Epithelial cell of proximal tubule (primary cell): Measurements from ENCODE around the gene VGLL4. TPM values are rescaled to one million over a fixed set of nuclear protein-coding genes. Genes with fewer than 3 reads are reported as not detected.

Experiments
- DNase-seq: peaks from one replicate; pipeline ENCODE4 v3.0.0-alpha.2; 2011; ENCODE audit warnings: low read depth
- H3K4me3 ChIP-seq: 2 replicates; pipeline ENCODE4 v1.5.1; 2011; ENCODE audit warnings: low read depth, mild to moderate bottlenecking, low read length
- total RNA-seq: library from RNA; depleted of rRNA; stranded (reverse); fragments of >200 nt; gene quantifications from 2 replicates; pipeline ENCODE4 v1.2.3, GENCODE V29; 2015
- TF ChIP-seq, protein P1 (sequence below): conservative IDR thresholded peaks from 2 replicates; pipeline ENCODE4 v1.5.1; 2012; ENCODE audit warnings: low read depth, mild to moderate bottlenecking, low read length

VGLL4 gene
- total RNA-seq, 1 donor from 2014 or later: 52.4 TPM

GRCh38 chr3:11563865-11564185 is 79.9 kb downstream of the VGLL4 start:
- TF ChIP-seq, protein P1, sequence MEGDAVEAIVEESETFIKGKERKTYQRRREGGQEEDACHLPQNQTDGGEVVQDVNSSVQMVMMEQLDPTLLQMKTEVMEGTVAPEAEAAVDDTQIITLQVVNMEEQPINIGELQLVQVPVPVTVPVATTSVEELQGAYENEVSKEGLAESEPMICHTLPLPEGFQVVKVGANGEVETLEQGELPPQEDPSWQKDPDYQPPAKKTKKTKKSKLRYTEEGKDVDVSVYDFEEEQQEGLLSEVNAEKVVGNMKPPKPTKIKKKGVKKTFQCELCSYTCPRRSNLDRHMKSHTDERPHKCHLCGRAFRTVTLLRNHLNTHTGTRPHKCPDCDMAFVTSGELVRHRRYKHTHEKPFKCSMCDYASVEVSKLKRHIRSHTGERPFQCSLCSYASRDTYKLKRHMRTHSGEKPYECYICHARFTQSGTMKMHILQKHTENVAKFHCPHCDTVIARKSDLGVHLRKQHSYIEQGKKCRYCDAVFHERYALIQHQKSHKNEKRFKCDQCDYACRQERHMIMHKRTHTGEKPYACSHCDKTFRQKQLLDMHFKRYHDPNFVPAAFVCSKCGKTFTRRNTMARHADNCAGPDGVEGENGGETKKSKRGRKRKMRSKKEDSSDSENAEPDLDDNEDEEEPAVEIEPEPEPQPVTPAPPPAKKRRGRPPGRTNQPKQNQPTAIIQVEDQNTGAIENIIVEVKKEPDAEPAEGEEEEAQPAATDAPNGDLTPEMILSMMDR: no peak
- DNase-seq: no peak

GRCh38 chr3:11563159-11563864 is 80.4 kb downstream of the VGLL4 start:
- no peak overlapping the region for H3K4me3 ChIP-seq
- no peak for DNase-seq
- TF ChIP-seq, protein P1: no peak

More at GRCh38 chr3:11563865-11564185, 79.9 kb downstream of the VGLL4 start:
- H3K4me3 ChIP-seq: no peak overlapping the region

- TF ChIP-seq, protein P1: no peak
- H3K4me3 ChIP-seq: no peak overlapping the region
- no peak for DNase-seq
Measured at GRCh38 chr3:11562277-11562881, 81.3 kb downstream of the VGLL4 start.

- TF ChIP-seq, protein P1: no peak
- no peak for DNase-seq
- no peak overlapping the region for H3K4me3 ChIP-seq
Measured at GRCh38 chr3:11560746-11561145, 83.0 kb downstream of the VGLL4 start.

DNA sequence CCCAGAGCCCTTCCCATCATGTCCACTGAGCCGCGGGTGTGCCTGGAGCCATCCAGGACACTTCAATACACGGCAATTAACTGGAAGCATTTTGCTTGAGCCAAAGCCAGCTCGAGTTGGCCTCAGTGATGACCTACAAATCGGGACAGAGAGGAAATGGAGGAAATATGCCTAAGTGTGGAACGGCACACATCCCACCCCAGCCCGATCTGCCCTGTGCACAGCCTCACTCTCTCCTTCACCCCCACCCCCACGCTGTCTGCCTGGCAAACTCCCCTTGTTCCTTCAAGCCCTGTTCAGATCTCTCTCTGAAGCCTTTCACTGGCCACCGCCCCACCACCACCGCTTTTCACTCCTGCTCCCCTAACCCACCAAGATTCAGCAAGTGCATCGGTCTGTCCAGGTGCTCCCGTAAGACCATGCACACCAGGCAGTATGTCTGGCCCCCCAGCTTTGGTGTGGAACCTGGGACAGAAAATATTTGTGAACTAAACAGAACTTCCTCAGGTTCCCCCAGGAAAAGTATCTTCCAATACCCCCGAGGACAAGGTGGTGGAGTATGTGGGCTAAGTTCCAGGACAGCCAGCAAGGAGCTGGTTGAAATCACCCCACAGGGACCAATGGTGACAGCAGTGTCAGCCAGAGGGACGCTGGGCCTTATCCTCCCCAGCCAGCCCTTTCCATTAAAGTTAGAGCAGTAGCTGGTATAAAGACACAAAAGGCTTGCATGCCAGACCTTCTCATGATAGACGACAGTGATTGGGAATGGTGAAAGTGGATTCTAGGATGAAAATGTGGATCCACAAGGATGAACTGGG is 83.7 kb downstream of the VGLL4 start:
- no peak for DNase-seq
- H3K4me3 ChIP-seq: no peak overlapping the region
- TF ChIP-seq, protein P1: no peak

- TF ChIP-seq, protein P1: no peak
- H3K4me3 ChIP-seq: no peak overlapping the region
- DNase-seq: no peak
Measured at GRCh38 chr3:11558918-11559815, 84.5 kb downstream of the VGLL4 start.
